ENCODE data around the gene PECR.

DNA sequence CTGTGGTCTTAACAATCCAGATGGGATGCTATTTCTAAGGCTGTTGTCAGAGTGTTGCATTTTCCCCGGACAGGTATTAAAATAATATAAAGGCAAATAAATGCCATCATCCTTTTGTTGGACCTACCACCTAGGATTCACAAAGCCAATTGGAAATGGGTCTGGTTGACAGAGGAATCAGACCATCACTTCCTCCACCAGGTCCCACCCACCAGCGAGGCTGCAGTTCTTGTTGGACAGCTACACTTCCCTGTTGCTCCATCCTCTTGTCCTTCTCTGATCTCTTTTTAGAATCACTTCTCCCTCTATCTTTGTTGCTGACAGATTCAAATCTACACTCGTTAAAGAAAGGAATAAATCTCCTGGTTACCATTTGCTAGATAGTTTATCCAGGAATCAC is 1.2 kb upstream of the PECR start:
- TF ChIP-seq POLR2AphosphoS5 (IDR thresholded peaks at IDR 0.05; ENCODE audit: low read depth, low read length), result no peak
- TF ChIP-seq POLR2A (IDR thresholded peaks at IDR 0.05; ENCODE audit: low read depth, low read length), result no peak
- no peak for TF ChIP-seq TAF1 (IDR thresholded peaks at IDR 0.05; ENCODE audit: low read depth, low read length)
- no peak for TF ChIP-seq PAX5 (IDR thresholded peaks at IDR 0.05; ENCODE audit: insufficient read depth, low read length, severe bottlenecking)
